Measurements from ENCODE around the gene PDE7B.

DNA sequence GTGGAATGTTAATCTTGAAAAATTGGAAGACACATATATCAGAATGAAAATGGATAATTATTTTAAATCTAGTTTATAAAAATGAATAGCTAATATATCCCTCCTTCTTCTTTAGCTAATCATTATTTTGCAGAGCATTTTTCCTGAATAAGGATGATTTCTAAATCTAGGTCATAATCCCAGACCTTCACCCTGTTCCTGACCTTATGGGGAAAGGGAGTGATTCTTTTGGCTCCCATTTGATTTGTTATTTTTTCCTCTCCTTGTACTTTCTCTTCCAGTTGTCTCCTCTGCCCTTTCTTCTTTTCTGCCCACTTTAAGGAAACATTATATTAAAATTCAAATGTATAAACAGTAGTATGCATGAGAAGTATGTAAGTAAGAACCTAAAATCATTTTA lies 208.6 kb downstream of the PDE7B start:
- TF ChIP-seq POLR2A (IDR thresholded peaks at IDR 0.05): no peak
- TF ChIP-seq, protein P1, sequence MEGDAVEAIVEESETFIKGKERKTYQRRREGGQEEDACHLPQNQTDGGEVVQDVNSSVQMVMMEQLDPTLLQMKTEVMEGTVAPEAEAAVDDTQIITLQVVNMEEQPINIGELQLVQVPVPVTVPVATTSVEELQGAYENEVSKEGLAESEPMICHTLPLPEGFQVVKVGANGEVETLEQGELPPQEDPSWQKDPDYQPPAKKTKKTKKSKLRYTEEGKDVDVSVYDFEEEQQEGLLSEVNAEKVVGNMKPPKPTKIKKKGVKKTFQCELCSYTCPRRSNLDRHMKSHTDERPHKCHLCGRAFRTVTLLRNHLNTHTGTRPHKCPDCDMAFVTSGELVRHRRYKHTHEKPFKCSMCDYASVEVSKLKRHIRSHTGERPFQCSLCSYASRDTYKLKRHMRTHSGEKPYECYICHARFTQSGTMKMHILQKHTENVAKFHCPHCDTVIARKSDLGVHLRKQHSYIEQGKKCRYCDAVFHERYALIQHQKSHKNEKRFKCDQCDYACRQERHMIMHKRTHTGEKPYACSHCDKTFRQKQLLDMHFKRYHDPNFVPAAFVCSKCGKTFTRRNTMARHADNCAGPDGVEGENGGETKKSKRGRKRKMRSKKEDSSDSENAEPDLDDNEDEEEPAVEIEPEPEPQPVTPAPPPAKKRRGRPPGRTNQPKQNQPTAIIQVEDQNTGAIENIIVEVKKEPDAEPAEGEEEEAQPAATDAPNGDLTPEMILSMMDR (IDR thresholded peaks at IDR 0.05 in 8 of 11, conservative IDR thresholded peaks at IDR 0.05 in 3 of 11): no peak
- no peak for TF ChIP-seq POLR2AphosphoS5 (IDR thresholded peaks at IDR 0.05)
